K562 (cell line): Measurements from ENCODE around the gene LEO1. TPM values are rescaled to one million over a fixed set of nuclear protein-coding genes. Genes with fewer than 3 reads are reported as not detected.

Experiments used
- ATF6 ChIP-seq: sonication (generic); formaldehyde crosslinking; IDR thresholded peaks from 2 replicates; pipeline ENCODE4 v1.4.0; 2020; ENCODE audit warnings: mild to moderate bottlenecking, missing genetic modification reagents
- BHLHE40 ChIP-seq: IDR thresholded peaks from 2 replicates; pipeline ENCODE4 v1.6.1; 2011; ENCODE audit warnings: low read length, improper control_type of control experiment
- BRD9 ChIP-seq: fragments of 450-650 bp; IDR thresholded peaks from 2 replicates; pipeline ENCODE4 v1.6.1; 2018; ENCODE audit warnings: low read depth; ENCODE audit not compliant: partially characterized antibody
- DEAF1 ChIP-seq: fragments of 450-650 bp; formaldehyde crosslinking; IDR thresholded peaks from 2 replicates; pipeline ENCODE4 v1.4.0; 2020; ENCODE audit warnings: mild to moderate bottlenecking, moderate library complexity
- DMBX1 ChIP-seq: fragments of 250-450 bp; sonication (Bioruptor Pico); IDR thresholded peaks from 2 replicates; pipeline ENCODE4 v1.8.0; 2022; ENCODE audit warnings: inconsistent platforms, mild to moderate bottlenecking, moderate library complexity, borderline replicate concordance
- NKRF ChIP-seq: fragments of 450-650 bp; IDR thresholded peaks from 2 replicates; pipeline ENCODE4 v1.6.1; 2016; ENCODE audit warnings: borderline replicate concordance
- PCBP2 ChIP-seq: fragments of 200-400 bp; formaldehyde crosslinking; IDR thresholded peaks from 2 replicates; pipeline ENCODE4 v1.6.1; 2018; ENCODE audit warnings: low read length, low read depth, mild to moderate bottlenecking, moderate library complexity; ENCODE audit not compliant: poor library complexity, severe bottlenecking
- PKNOX1 ChIP-seq: fragments of 450-650 bp; IDR thresholded peaks from 2 replicates; pipeline ENCODE4 v1.6.1; 2016
- POLR2A ChIP-seq: fragments of 450-650 bp; conservative IDR thresholded peaks from 2 replicates; pipeline ENCODE4 v1.6.1; 2016
- POU5F1 ChIP-seq: fragments of 150-350 bp; IDR thresholded peaks from 2 replicates; pipeline ENCODE4 v1.6.1; 2014; ENCODE audit warnings: borderline replicate concordance, low read length, low read depth, mild to moderate bottlenecking; ENCODE audit not compliant: partially characterized antibody
- RBM39 ChIP-seq: fragments of 200-400 bp; formaldehyde crosslinking; optimal IDR thresholded peaks from 2 replicates; pipeline ENCODE3; 2018; ENCODE audit warnings: low read depth, low read length
- SAFB2 ChIP-seq: fragments of 200-400 bp; formaldehyde crosslinking; IDR thresholded peaks from 2 replicates; pipeline ENCODE4 v1.6.1; 2018; ENCODE audit warnings: borderline replicate concordance, low read length, low read depth, moderate library complexity; ENCODE audit not compliant: severe bottlenecking
- SREBF1 ChIP-seq: fragments of 150-350 bp; IDR thresholded peaks from 2 replicates; pipeline ENCODE4 v1.6.1; 2014; ENCODE audit warnings: antibody characterized with exemption, low read depth, low read length, borderline replicate concordance
- THAP7 ChIP-seq: fragments of 250-450 bp; sonication (Bioruptor Pico); IDR thresholded peaks from 2 replicates; pipeline ENCODE4 v1.5.0; 2021
- ZBTB49 ChIP-seq: sonication (generic); formaldehyde crosslinking; IDR thresholded peaks from 2 replicates; pipeline ENCODE4 v1.8.0; 2022; ENCODE audit warnings: missing genetic modification reagents, mild to moderate bottlenecking, borderline replicate concordance
- ZNF444 ChIP-seq: fragments of 250-450 bp; sonication (Bioruptor Pico); IDR thresholded peaks from 2 replicates; pipeline ENCODE4 v1.4.0; 2020; ENCODE audit warnings: mild to moderate bottlenecking, moderate library complexity
- ZNF551 ChIP-seq: fragments of 250-450 bp; sonication (Bioruptor Pico); IDR thresholded peaks from 2 replicates; pipeline ENCODE4 v1.5.0; 2021; ENCODE audit warnings: mild to moderate bottlenecking, moderate library complexity
- polyA plus RNA-seq, 8 experiments: library from polyadenylated mRNA; depleted of rRNA in 4 of 8; stranded (reverse) in 5 of 8; unstranded in 3 of 8; fragments of >200 nt; fragmentation: Nextera tagmentation in 2 of 8; fragmentation: Illumina TruSeq in 1 of 8; extraction: Ambion mirVana in 2 of 8; extraction: Trizol in 1 of 8; gene quantifications; 2 replicates each; pipeline versions ENCODE4 v1.2.1 to v1.2.3, GENCODE V29; 2011 to 2014; ENCODE audit warnings: inconsistent platforms in 1 of 8, missing spikeins in 1 of 8
- total RNA-seq, 7 experiments: library from RNA; depleted of rRNA in 6 of 7; stranded (reverse); fragments of >200 nt in 6 of 7; fragmentation: Illumina TruSeq in 2 of 7; extraction: Trizol in 2 of 7; gene quantifications; 2 replicates each; pipeline versions ENCODE4 v1.2.1 to v1.2.3, GENCODE V29; 2011 to 2021; ENCODE audit warnings: low replicate concordance in 1 of 7

The LEO1 gene
- total and polyA plus RNA-seq, 9 of the 15 experiments (the other 6 are each of a cell fraction or from before 2014, with no cell fraction given) = 8.4 to 48.3 (median 37.9) TPM

- TF ChIP-seq DEAF1 = peak; percentile 83
- no peak for TF ChIP-seq PCBP2
- no peak; the same call in 1 of the 2 replicates for TF ChIP-seq POLR2A
- 0 out of 2 replicates have a peak, but pooled peaks have one; percentile 17 for TF ChIP-seq BHLHE40
- TF ChIP-seq ZBTB49 (CRISPR knock-in tag) = no peak
- no peak for TF ChIP-seq DMBX1 (CRISPR knock-in tag)
- no peak for TF ChIP-seq ATF6 (CRISPR knock-in tag)
- no peak for TF ChIP-seq NKRF
- TF ChIP-seq BRD9 = peak; percentile 91
- TF ChIP-seq PKNOX1 = no peak
- TF ChIP-seq ZNF444 (CRISPR knock-in tag) = no peak
- TF ChIP-seq ZNF551 (CRISPR knock-in tag) = no peak
- TF ChIP-seq THAP7 (CRISPR knock-in tag) = no peak
- 0 out of 2 replicates have a peak, but pooled peaks have one; percentile 18 for TF ChIP-seq SREBF1
- no peak for TF ChIP-seq POU5F1
- TF ChIP-seq SAFB2 = no peak
- TF ChIP-seq RBM39 = no peak
These were observed 10.6 kb upstream of the LEO1 start (continued) for GRCh38 chr15:51982013-51982769.
